ENCODE measurements around the gene TNPO3.
A peak's percentile ranks its signal among the peaks of the same experiment; 100 is the strongest.
"Not testable (repeated sequence)": the region's sequence is repeated elsewhere in the genome, so short reads cannot be mapped to it uniquely, and the experiment has no call there.

The TNPO3 gene

GRCh38 chr7:129052441-129052840, 2.5 kb downstream of the TNPO3 start:
- H3K27ac ChIP-seq (ENCODE audit: low read length): no peak overlapping the region
- 0 out of 2 replicates have a peak overlapping the region, but pooled peaks have one; percentile 15 for H3K4me2 ChIP-seq (ENCODE audit: low read length)
- H4K20me1 ChIP-seq (ENCODE audit: insufficient read depth, low read length): peaks cover 38% of the 10 kb centered on the region
- H3K36me3 ChIP-seq (replicated peaks; ENCODE audit: low read depth, low read length): peaks cover 21% of the 10 kb centered on the region
- TF ChIP-seq EZH2phosphoT487 (IDR thresholded peaks at IDR 0.05; ENCODE audit: low read depth) (no peak), CTCF (IDR thresholded peaks at IDR 0.05; ENCODE audit: low read depth, low read length) (no peak)
- peaks cover 15% of the 10 kb centered on the region for H3K4me1 ChIP-seq (ENCODE audit: low read length)
- H3K4me3 ChIP-seq (ENCODE audit: low read length): no peak overlapping the region
- peaks cover 73% of the 10 kb centered on the region for H3K79me2 ChIP-seq (ENCODE audit: low read length)
- H2AFZ ChIP-seq (ENCODE audit: low read depth, low read length): no peak overlapping the region
- no peaks in the 10 kb centered on the region for H3K9me3 ChIP-seq (ENCODE audit: insufficient read depth, low read length)
- H3K27me3 ChIP-seq (ENCODE audit: low read depth, low read length): no peaks in the 10 kb centered on the region
- H3K9ac ChIP-seq (ENCODE audit: low read length): no peak overlapping the region

- H3K27me3 ChIP-seq (ENCODE audit: low read depth, low read length); H3K4me2 ChIP-seq (ENCODE audit: low read length); H3K27ac ChIP-seq (ENCODE audit: low read length); H3K9me3 ChIP-seq (ENCODE audit: insufficient read depth, low read length); H3K9ac ChIP-seq (ENCODE audit: low read length); H3K4me3 ChIP-seq (ENCODE audit: low read length); H2AFZ ChIP-seq (ENCODE audit: low read depth, low read length): not testable (repeated sequence)
- peaks cover 21% of the 10 kb centered on the region for H3K36me3 ChIP-seq (replicated peaks; ENCODE audit: low read depth, low read length)
- H4K20me1 ChIP-seq (ENCODE audit: insufficient read depth, low read length): peaks cover 48% of the 10 kb centered on the region
- H3K4me1 ChIP-seq (ENCODE audit: low read length): peaks cover 15% of the 10 kb centered on the region
- H3K79me2 ChIP-seq (ENCODE audit: low read length): peaks cover 82% of the 10 kb centered on the region
Observed at GRCh38 chr7:129051459-129051858, 3.5 kb downstream of the TNPO3 start.

GRCh38 chr7:129047761-129048160, 7.2 kb downstream of the TNPO3 start:
- peaks cover 3% of the 10 kb centered on the region; the same call in 1 of the 2 replicates for H3K4me1 ChIP-seq (ENCODE audit: low read length)
- TF ChIP-seq CTCF (IDR thresholded peaks at IDR 0.05; ENCODE audit: low read depth, low read length) (no peak), EZH2phosphoT487 (IDR thresholded peaks at IDR 0.05; ENCODE audit: low read depth) (no peak)
- H3K27me3 ChIP-seq (ENCODE audit: low read depth, low read length): no peaks in the 10 kb centered on the region
- no peak overlapping the region for H2AFZ ChIP-seq (ENCODE audit: low read depth, low read length)
- H3K4me2 ChIP-seq (ENCODE audit: low read length): no peak overlapping the region
- peaks cover 98% of the 10 kb centered on the region for H3K79me2 ChIP-seq (ENCODE audit: low read length)
- H3K27ac ChIP-seq (ENCODE audit: low read length): no peak overlapping the region
- H3K9ac ChIP-seq (ENCODE audit: low read length): no peak overlapping the region
- H4K20me1 ChIP-seq (ENCODE audit: insufficient read depth, low read length): peaks cover 84% of the 10 kb centered on the region
- H3K9me3 ChIP-seq (ENCODE audit: insufficient read depth, low read length): no peaks in the 10 kb centered on the region
- H3K4me3 ChIP-seq (ENCODE audit: low read length): no peak overlapping the region
- H3K36me3 ChIP-seq (replicated peaks; ENCODE audit: low read depth, low read length): peaks cover 21% of the 10 kb centered on the region

GRCh38 chr7:129045682-129046081, 9.2 kb downstream of the TNPO3 start:
- no peak overlapping the region for H3K4me3 ChIP-seq (ENCODE audit: low read length)
- TF ChIP-seq CTCF (IDR thresholded peaks at IDR 0.05; ENCODE audit: low read depth, low read length) (no peak), EZH2phosphoT487 (IDR thresholded peaks at IDR 0.05; ENCODE audit: low read depth) (no peak)
- H2AFZ ChIP-seq (ENCODE audit: low read depth, low read length): no peak overlapping the region
- H3K4me1 ChIP-seq (ENCODE audit: low read length): peaks cover 12% of the 10 kb centered on the region
- no peak overlapping the region for H3K27ac ChIP-seq (ENCODE audit: low read length)
- no peak overlapping the region for H3K9ac ChIP-seq (ENCODE audit: low read length)
- no peak overlapping the region for H3K4me2 ChIP-seq (ENCODE audit: low read length)
- no peaks in the 10 kb centered on the region for H3K9me3 ChIP-seq (ENCODE audit: insufficient read depth, low read length)
- H3K27me3 ChIP-seq (ENCODE audit: low read depth, low read length): no peaks in the 10 kb centered on the region
- H4K20me1 ChIP-seq (ENCODE audit: insufficient read depth, low read length): peaks cover 92% of the 10 kb centered on the region
- H3K36me3 ChIP-seq (replicated peaks; ENCODE audit: low read depth, low read length): peaks cover 14% of the 10 kb centered on the region
- peaks cover 98% of the 10 kb centered on the region for H3K79me2 ChIP-seq (ENCODE audit: low read length)

GRCh38 chr7:129043012-129043411, 11.9 kb downstream of the TNPO3 start:
- Histone ChIP-seq H3K4me2 (ENCODE audit: low read length) (no peak overlapping the region), H3K4me3 (ENCODE audit: low read length) (no peak overlapping the region), H3K9ac (ENCODE audit: low read length) (no peak overlapping the region), H3K36me3 (replicated peaks; ENCODE audit: low read depth, low read length) (peaks cover 12% of the 10 kb centered on the region), H3K79me2 (ENCODE audit: low read length) (peaks cover 100% of the 10 kb centered on the region), H4K20me1 (ENCODE audit: insufficient read depth, low read length) (peaks cover 78% of the 10 kb centered on the region), H2AFZ (ENCODE audit: low read depth, low read length) (no peak overlapping the region), H3K4me1 (ENCODE audit: low read length) (peaks cover 12% of the 10 kb centered on the region), H3K9me3 (ENCODE audit: insufficient read depth, low read length) (no peaks in the 10 kb centered on the region), H3K27ac (ENCODE audit: low read length) (no peak overlapping the region), H3K27me3 (ENCODE audit: low read depth, low read length) (no peaks in the 10 kb centered on the region)
- TF ChIP-seq CTCF (IDR thresholded peaks at IDR 0.05; ENCODE audit: low read depth, low read length): no peak
- TF ChIP-seq EZH2phosphoT487 (IDR thresholded peaks at IDR 0.05; ENCODE audit: low read depth): no peak

All from OCI-LY3 (cell line).